Measurements from ENCODE around the gene ANO2. TPM values are rescaled to one million over a fixed set of nuclear protein-coding genes. Genes with fewer than 3 reads are reported as not detected.

The ANO2 gene
- polyA plus RNA-seq, 1 donor from 2014 or later, result 1.8 TPM

- H3F3A ChIP-seq (ENCODE audit: insufficient read depth, low read length, poor library complexity, severe bottlenecking), result no peaks in the 10 kb centered on the region
- no peaks in the 10 kb centered on the region for H3K79me2 ChIP-seq (replicated peaks; ENCODE audit: insufficient read depth, low read length)
- no peak overlapping the region for H3K9ac ChIP-seq (ENCODE audit: low read length)
- no peak overlapping the region for H3K27ac ChIP-seq (ENCODE audit: low read length)
- H2AFZ ChIP-seq (ENCODE audit: low read depth, low read length), result no peak overlapping the region
- no peak for TF ChIP-seq MXI1 (conservative IDR thresholded peaks at IDR 0.05; ENCODE audit: poor library complexity, severe bottlenecking)
- TF ChIP-seq CTCF (IDR thresholded peaks at IDR 0.05; ENCODE audit: poor library complexity, severe bottlenecking), result no peak
- TF ChIP-seq TAF1 (IDR thresholded peaks at IDR 0.05; ENCODE audit: low read depth), result no peak
- no peak for TF ChIP-seq POLR2AphosphoS5 (IDR thresholded peaks at IDR 0.05)
- TF ChIP-seq EP300 (conservative IDR thresholded peaks at IDR 0.05; ENCODE audit: poor library complexity, severe bottlenecking), result no peak
- TF ChIP-seq EZH2 (IDR thresholded peaks at IDR 0.05; ENCODE audit: borderline replicate concordance, insufficient read depth, low read length, poor library complexity, severe bottlenecking), result no peak
- no peak for TF ChIP-seq REST (IDR thresholded peaks at IDR 0.05; ENCODE audit: borderline replicate concordance)
- no peak for TF ChIP-seq RAD21 (conservative IDR thresholded peaks at IDR 0.05)
- no peak for TF ChIP-seq SMC3 (conservative IDR thresholded peaks at IDR 0.05; ENCODE audit: poor library complexity)
- no peaks in the 10 kb centered on the region for H4K20me1 ChIP-seq (ENCODE audit: insufficient read depth)
- H3K36me3 ChIP-seq (ENCODE audit: insufficient read depth, low read length), result no peaks in the 10 kb centered on the region
- H3K9me3 ChIP-seq (ENCODE audit: low read length), result no peaks in the 10 kb centered on the region
- no peaks in the 10 kb centered on the region for H3K9me2 ChIP-seq (ENCODE audit: insufficient read depth, low read length)
- H3K27me3 ChIP-seq (ENCODE audit: insufficient read depth, low read depth, low read length), result no peaks in the 10 kb centered on the region
- no peak overlapping the region for H3K4me2 ChIP-seq (ENCODE audit: low read length)
- no peak overlapping the region for H3K4me3 ChIP-seq (ENCODE audit: low read length)
Observed at GRCh38 chr12:5718073-5718472, 227.0 kb downstream of the ANO2 start.

- Histone ChIP-seq H3K9ac (ENCODE audit: low read length) (no peak overlapping the region), H3K79me2 (replicated peaks; ENCODE audit: insufficient read depth, low read length) (no peaks in the 10 kb centered on the region), H3K27ac (ENCODE audit: low read length) (no peak overlapping the region), H3K9me2 (ENCODE audit: insufficient read depth, low read length) (no peaks in the 10 kb centered on the region), H4K20me1 (ENCODE audit: insufficient read depth) (no peaks in the 10 kb centered on the region), H3K9me3 (ENCODE audit: low read length) (no peaks in the 10 kb centered on the region), H3F3A (ENCODE audit: insufficient read depth, low read length, poor library complexity, severe bottlenecking) (no peaks in the 10 kb centered on the region), H3K4me3 (ENCODE audit: low read length) (no peak overlapping the region), H2AFZ (ENCODE audit: low read depth, low read length) (no peak overlapping the region), H3K4me2 (ENCODE audit: low read length) (no peak overlapping the region), H3K36me3 (ENCODE audit: insufficient read depth, low read length) (no peaks in the 10 kb centered on the region), H3K27me3 (ENCODE audit: insufficient read depth, low read depth, low read length) (no peaks in the 10 kb centered on the region)
- TF ChIP-seq MXI1 (conservative IDR thresholded peaks at IDR 0.05; ENCODE audit: poor library complexity, severe bottlenecking) (no peak), CTCF (IDR thresholded peaks at IDR 0.05; ENCODE audit: poor library complexity, severe bottlenecking) (no peak), EP300 (conservative IDR thresholded peaks at IDR 0.05; ENCODE audit: poor library complexity, severe bottlenecking) (no peak), POLR2AphosphoS5 (IDR thresholded peaks at IDR 0.05) (no peak), REST (IDR thresholded peaks at IDR 0.05; ENCODE audit: borderline replicate concordance) (no peak), EZH2 (IDR thresholded peaks at IDR 0.05; ENCODE audit: borderline replicate concordance, insufficient read depth, low read length, poor library complexity, severe bottlenecking) (no peak), SMC3 (conservative IDR thresholded peaks at IDR 0.05; ENCODE audit: poor library complexity) (no peak), TAF1 (IDR thresholded peaks at IDR 0.05; ENCODE audit: low read depth) (no peak), RAD21 (conservative IDR thresholded peaks at IDR 0.05) (no peak)
Observed at GRCh38 chr12:5716976-5717375, 228.1 kb downstream of the ANO2 start.

Measured in neural cell (in vitro differentiated cells).